GM19043 (cell line): ENCODE measurements around the gene PPP5C.
"Not testable (repeated sequence)": the region's sequence is repeated elsewhere in the genome, so short reads cannot be mapped to it uniquely, and the experiment has no call there.

Experiments used
- ATAC-seq: cut with Tn5 transposase; IDR thresholded peaks from one replicate; pipeline ENCODE4 v1.9.1; 2021; ENCODE audit warnings: low read depth; ENCODE audit not compliant: unreplicated experiment

Gene PPP5C

GRCh38 chr19:46406976-46407375 lies 60.1 kb downstream of the PPP5C start:
- ATAC-seq = no peak

GRCh38 chr19:46407856-46408663 lies 61.2 kb downstream of the PPP5C start:
- no peak for ATAC-seq

DNA sequence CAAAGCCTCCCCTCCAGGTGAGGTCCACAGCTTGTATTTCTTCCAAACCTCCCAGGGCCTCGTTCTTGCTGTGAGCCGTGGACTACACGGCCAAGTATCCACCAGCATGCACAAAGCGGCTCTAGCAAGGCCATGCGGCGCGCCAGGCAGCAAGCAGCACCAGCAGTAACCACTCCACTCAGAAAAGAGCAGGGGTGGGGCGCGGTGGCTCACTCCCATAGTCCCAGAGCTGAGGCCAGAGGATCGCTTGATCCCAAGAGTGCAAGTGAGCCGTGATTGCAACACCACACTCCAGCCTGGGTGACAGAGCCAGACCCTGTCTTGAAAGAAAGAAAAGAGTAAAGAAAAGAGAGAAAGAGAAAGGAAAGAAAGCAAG lies 61.8 kb downstream of the PPP5C start:
- ATAC-seq = no peak

GRCh38 chr19:46409191-46409590 lies 62.3 kb downstream of the PPP5C start:
- no peak for ATAC-seq

DNA sequence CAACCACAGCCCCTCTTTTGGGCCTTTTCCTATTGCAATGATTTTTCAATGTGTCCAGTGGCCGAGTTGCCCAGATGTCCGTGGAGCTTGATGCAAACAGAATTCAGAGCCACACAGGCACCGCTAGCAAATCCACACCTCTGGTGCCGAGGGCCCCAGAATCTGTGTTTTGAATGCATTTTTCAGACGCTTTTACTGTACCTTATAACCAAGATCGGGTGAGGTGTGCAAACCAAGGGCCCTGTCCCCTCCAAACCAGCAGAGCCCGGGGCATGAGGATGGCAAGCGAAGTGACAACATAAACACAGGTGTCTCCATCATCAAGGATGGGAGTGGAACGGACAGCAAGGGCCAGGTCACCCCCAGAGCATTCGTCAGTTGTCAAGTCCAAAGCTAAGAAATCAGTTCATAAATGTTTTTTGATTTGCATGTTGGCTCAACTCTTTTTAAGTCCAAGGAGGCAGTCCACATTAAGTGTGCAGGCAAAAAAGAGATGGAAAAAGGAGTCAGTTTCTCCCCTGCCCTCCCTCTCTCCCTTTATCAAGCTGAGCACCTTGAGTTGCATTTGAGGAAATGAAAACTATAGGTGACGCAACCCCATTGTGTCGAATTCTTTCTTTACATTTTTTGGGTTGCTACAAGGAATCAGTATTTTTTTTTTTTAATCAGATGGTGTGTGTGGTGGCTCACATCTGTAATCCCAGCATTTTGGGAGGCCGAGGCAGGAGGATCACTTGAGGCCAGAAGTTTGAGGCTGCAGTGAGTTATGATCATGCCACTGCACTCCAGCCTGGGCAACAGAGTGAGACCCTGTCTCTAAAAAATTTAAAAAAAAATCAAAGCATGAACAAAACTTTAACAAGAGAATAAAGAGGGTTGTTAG lies 63.6 kb downstream of the PPP5C start:
- no peak for ATAC-seq

DNA sequence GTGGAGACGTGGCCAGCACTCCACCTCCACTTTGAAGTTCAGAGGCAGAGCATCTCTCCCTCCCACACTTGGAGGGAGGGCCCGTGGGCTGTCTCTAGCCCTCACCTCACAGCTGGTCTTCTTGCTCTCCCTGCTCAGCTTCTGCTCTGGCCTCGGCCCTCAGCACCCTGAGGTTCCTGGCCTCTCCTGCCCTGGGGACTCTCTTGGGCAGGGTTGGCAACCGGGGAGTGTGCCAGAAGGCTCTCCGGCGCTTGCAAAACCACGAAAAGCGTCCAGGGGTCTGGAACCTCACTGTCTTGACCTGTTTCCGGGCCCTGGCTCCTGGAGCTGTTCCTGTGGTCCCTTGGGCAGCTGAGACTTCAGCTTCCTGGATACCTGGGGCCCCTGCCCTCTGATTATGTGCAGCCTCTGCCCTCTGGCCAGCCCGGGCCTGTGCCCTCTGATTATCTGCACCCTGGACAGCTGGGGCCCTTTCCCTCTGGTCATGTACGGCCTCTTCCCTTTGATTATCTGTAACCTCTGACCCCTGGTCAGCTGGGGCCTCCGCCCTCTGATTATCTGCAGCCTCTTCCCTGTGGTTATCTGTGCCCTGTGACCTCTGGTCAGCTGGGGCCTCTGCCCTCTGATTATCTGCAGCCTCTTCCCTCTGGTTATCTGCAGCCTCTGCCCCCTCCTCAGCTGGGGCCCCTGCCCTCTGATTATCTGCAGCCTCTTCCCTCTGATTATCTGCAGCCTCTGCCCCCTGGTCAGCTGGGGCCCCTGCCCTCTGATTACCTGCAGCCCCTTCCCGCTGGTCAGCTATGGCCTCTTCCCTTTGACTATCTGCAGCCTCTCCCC lies 64.4 kb downstream of the PPP5C start:
- ATAC-seq = no peak

DNA sequence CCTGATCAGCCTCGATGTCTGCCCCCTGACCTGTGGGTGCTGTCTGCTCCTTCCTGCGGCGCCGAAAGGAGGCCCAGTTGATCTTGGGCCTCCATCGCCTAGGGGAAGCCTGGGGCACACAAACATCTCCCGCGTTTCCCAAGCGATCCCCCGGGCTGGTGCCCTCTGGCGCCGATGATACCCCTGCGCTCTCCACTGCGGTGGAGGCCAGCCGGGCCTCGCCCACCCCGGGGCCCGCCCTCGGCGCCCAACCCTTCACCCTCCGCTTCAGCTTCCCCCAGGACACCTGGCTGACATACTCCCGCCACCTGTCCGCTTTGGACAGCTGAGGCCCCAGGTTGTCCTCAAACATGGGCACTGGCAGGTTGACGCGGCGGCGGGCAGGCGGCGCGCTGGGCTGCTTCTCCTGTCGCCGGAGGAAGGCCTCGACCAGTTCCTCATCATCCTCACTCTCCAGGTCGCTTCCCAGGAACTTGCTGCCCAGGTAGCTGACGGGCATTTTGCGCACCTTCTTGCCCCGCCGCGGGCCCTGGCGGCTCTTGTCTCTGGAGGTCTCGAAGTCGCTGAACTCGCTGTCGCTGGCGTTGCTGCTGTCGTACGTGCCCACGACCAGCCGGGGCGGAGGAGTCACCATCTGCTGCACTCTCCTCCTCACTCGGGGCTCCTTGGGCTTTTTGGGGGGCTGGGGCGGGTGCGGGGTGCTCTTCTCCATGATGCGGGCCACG lies 65.2 kb downstream of the PPP5C start:
- ATAC-seq = no peak

DNA sequence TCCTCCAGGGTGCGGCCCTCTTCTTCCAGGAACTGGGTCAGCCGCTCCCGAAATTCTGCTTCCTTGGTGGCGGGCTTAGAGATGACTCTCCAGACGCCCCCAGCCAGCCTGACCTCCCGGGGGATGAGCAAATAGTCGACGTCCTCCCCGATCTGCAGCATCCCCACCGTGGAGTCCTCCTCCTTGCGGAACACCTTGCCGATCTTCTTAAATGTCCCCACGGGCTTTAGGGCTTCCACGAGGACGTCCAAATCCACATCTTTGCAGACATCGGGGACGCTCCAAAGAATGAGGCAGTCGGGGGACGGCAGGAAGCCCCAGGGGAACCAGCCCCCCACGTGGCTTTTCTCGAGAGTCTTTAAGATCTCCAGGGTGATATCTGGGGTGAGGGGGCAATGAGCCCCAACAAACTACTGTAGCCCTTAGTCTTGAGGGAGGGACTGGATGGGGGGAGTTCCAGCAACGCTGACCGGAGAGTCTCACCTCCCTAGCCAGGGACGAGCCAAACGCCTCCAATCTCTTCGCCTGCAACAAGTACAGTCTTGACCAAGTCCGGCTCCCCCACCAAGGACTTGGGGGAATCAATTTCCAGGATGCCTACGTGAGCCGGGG lies 65.9 kb downstream of the PPP5C start:
- ATAC-seq = no peak

- ATAC-seq = no peak
These were observed 66.6 kb downstream of the PPP5C start, which contains the start of gene CCDC8 for GRCh38 chr19:46413262-46414031. Gene CCDC8, minus strand, starts transcription at chr19:46413564. Its CDS starts 754 bp downstream, at chr19:46412810.

DNA sequence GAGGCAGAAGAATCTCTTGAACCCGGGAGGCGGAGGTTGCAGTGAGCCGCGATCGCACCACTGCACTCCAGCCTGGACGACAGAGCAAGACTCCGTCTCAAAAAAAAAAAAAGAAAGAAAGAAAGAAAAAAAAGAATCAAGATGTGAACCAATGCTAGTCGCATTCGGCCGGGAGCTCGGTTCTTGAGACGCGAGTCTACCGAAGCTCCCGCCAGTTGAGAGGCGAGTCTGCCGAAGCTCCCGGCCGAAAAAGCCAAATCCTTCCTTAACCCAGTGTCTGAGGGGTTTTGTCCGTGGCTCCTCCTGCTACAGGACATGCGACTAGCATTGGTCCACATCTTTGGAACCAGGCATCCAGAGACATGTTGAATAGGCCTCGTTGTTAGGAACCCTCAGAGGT lies 68.0 kb downstream of the PPP5C start:
- ATAC-seq = not testable (repeated sequence)

DNA sequence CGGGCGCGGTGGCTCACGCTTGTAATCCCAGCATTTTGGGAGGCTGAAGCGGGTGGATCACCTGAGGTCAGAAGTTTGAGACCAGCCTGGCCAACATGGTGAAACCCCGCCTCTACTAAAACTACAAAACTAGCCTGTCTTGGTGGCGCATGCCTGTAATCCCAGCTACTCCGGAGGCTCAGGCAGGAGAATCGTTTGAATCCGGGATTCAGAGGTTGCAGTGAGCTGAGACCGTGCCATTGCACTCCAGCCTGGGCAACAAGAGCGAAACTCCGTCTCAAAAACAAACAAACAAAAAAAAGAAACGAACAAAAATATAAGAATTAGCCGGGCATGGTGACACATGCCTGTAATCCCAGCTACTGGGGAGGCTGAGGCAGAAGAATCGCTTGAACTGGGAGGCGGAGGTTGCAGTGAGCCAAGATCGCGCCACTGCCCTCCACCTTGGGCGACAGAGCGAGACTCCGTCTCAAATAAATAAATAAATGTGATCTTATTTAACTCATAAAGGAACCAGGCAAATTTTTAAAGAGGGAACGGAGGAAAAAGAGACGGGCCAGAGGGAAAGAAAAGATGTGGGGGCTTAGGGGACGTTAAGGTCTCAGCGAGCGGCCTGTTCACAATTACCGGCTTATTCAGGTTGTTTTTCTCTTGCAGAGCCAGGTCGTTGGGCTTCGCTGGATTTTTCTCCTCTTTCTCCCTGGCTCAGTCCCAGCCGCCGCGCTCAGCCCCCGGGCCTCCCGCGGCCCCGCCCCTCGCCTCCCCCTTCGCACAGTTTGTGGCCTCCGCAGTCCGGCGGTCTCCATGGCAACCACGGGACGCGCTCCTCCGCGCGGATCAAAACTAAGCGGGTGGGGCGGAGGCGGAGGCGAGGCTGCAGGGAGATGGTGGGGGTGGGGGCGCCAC lies 69.2 kb downstream of the PPP5C start:
- not testable (repeated sequence) for ATAC-seq

DNA sequence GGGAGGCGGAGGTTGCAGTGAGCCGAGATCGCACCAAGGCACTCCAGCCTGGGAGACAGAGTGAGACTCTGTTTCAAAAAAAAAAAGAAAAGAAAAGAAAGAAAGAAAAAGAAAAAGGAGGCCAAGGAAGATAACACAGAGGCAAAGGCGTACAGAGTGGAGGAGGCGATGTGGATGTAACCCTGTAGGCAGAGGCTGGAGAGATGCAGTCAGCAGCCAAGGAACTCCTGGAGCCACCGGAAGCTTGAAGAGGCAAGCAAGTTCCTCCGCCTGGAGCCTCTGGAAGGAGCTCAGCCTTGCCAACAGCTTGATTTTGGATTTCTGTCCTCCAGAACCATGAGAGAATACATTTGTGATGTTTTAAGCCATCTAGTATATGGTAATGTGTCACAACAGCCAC lies 73.2 kb downstream of the PPP5C start:
- ATAC-seq = no peak

GRCh38 chr19:46422344-46422743 lies 75.5 kb downstream of the PPP5C start:
- ATAC-seq = no peak

- ATAC-seq = no peak
These were observed 76.3 kb downstream of the PPP5C start for GRCh38 chr19:46423188-46423587.

- ATAC-seq = no peak
These were observed 79.2 kb downstream of the PPP5C start for GRCh38 chr19:46426035-46426505.

DNA sequence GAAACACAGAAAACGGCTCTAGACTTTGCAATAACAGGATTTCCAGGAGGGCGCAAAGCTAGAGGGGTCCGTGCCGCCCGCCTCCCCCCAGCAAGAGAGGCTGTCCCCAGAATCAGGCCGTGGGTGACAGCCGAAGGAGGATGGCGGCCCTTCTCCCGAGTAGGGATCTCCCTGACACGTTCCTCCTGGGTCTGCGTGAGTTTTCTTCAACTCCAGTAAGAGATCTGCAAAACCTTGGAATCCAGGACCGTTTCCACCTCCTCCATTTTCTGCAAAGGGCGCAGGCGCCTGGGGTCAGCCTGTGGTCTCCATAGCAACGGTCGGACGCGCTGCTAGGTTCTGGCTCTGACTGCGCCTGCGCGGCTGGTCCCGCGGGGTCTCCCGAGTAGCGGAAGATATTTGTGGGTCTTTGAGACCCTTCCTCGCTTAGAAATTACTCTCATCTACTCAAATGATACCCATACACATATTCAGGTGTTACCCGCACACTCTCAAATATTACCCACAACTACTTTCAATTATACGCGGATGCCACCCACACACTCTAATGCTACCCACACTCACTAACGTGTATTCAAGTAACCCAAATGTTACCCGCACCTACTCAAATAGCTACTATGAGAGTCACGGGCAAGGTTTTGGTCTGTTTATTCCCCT lies 79.7 kb downstream of the PPP5C start:
- no peak for ATAC-seq

DNA sequence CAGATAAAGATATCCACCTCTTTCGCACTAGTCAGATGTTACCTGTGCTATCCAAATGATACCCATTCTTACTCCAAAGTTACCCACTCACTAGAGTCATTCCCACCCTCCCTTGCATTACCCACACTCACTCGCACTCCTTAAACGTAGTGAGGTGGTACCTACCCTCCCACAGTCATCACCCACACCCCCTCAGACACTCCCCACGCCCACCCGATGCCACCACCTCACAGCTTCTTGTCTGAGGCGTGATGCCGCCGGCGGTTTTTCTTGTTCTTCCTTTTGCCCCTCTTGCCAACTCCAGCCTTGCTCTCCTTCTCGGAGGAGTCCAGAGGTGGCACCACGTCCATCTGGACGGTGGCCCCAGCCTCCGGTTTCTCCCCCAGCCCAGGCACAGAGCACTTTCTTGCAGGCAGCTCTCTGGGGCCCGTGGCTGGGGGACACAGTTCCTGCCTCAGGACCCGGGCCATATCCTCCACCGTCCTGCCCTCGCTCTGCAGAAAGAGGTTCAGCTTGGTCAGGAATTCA lies 80.7 kb downstream of the PPP5C start:
- no peak for ATAC-seq
